Adrenal gland (tissue), 12 donors: ENCODE results near the gene ATG10. TPM values are rescaled to one million over a fixed set of nuclear protein-coding genes. Genes with fewer than 3 reads are reported as not detected.
"Not testable (repeated sequence)": the region's sequence is repeated elsewhere in the genome, so short reads cannot be mapped to it uniquely, and the experiment has no call there.

Experiments used
- DNase-seq, 7 donors: peaks; one replicate each; pipeline ENCODE4 v3.0.0-alpha.2; 2019 to 2020
- H3K27ac ChIP-seq, 5 donors: fragments of 200-600 bp; sonication (generic) in 4 of 5; 1 replicate in 3 of 5; 2 replicates in 2 of 5; pipeline versions ENCODE4 v1.5.1 to v1.8.0; 2016 to 2020; ENCODE audit warnings: mild to moderate bottlenecking in 1 of 5
- H3K27me3 ChIP-seq: fragments of 200-600 bp; 2 replicates; pipeline ENCODE4 v1.8.0; 2021
- H3K36me3 ChIP-seq, 2 donors: fragments of 200-600 bp; replicated peaks in 1 of 2; 1 replicate in 1 of 2; 2 replicates in 1 of 2; pipeline versions ENCODE4 v1.5.1 to v1.8.0; 2018 to 2022
- H3K4me1 ChIP-seq, 2 donors: fragments of 200-600 bp; replicated peaks in 1 of 2; 1 replicate in 1 of 2; 2 replicates in 1 of 2; pipeline versions ENCODE4 v1.5.1 to v1.8.0; 2018 to 2021
- H3K4me3 ChIP-seq, 4 donors: fragments of 200-600 bp; sonication (generic) in 3 of 4; one replicate each; pipeline ENCODE4 v1.5.1; 2016 to 2018
- H3K9me3 ChIP-seq, 3 donors: fragments of 200-600 bp; sonication (generic) in 1 of 3; replicated peaks in 1 of 3; 1 replicate in 2 of 3; 2 replicates in 1 of 3; pipeline versions ENCODE4 v1.5.1 to v1.8.0; 2016 to 2021
- CTCF ChIP-seq, 6 experiments: fragments of 450-650 bp in 4 of 6; fragments of 200-600 bp in 2 of 6; sonication (generic) in 1 of 6; IDR thresholded peaks; 1 replicate in 5 of 6; 2 replicates in 1 of 6; pipeline versions ENCODE4 v1.5.1 to v1.8.0; 2016 to 2021; ENCODE audit warnings: antibody characterized with exemption in 6 of 6, mild to moderate bottlenecking in 2 of 6, moderate library complexity in 1 of 6
- POLR2A ChIP-seq, 2 donors: fragments of 450-650 bp; IDR thresholded peaks; one replicate each; pipeline ENCODE4 v1.6.1; 2017; ENCODE audit warnings: antibody characterized with exemption in 2 of 2, mild to moderate bottlenecking in 2 of 2, moderate library complexity in 1 of 2
- WGBS, 4 donors: extraction: QIAGEN DNeasy Blood & Tissue Kit in 2 of 4; methylation state at CpG; one replicate each; pipeline versions ENCODE4 v1.1.5 to v1.1.7; 2013 to 2017; 5-methylcytosine and 5-hydroxymethylcytosine counted together
- intact Hi-C, 2 donors: fragments of 100-400 bp; cut with DNase I; formaldehyde crosslinking; loops; one replicate each; pipeline versions ENCODE4 v1.14.1 to v1.15.0; 2022 to 2023
- polyA plus RNA-seq, 3 donors: library from polyadenylated mRNA; stranded (reverse); fragments of 200-250 nt in 2 of 3; fragments of 350-450 nt in 1 of 3; fragmentation: Illumina TruSeq in 1 of 3; extraction: RNeasy Lipid Tissue Mini Kit (QIAGEN cat#74804) in 1 of 3; gene quantifications; one replicate each; pipeline ENCODE4 v1.2.3, GENCODE V29; 2013 to 2014
- total RNA-seq, 9 donors: library from RNA; depleted of rRNA in 4 of 9; stranded (reverse); fragments of >200 nt in 4 of 9; fragments of 120-200 nt in 1 of 9; fragmentation: NEBNext Ultra II Directional in 1 of 9; extraction: Animal tissue kit (Norgen Biotek cat#: 25700) in 1 of 9; gene quantifications; one replicate each; pipeline versions ENCODE4 v1.1.0 to v1.2.4, GENCODE V29; 2013 to 2023
- donor health status: healthy with polysubstance abuse.
- donor health status: Bipolar disorder and iron deficiency.
- donor health status: DM: yes; HTN: yes; CAD: no.
- donor health status: DM: no; HTN: no; CAD: no.
- donor health status: DM: no; HTN: no; CAD: no.
- donor health status: DM: yes; HTN: yes; CAD: no.

Gene ATG10
- total and polyA plus RNA-seq, 12 donors = 4.0 to 15.1 (median 7.1) TPM

- Histone ChIP-seq H3K27ac (no peak overlapping the region), H3K36me3 (no peaks in the 10 kb centered on the region), H3K4me3 (no peak overlapping the region), H3K27me3 (no peaks in the 10 kb centered on the region), H3K4me1 (no peaks in the 10 kb centered on the region), H3K9me3 (no peaks in the 10 kb centered on the region)
- WGBS, 4 donors = 93 to 96% (median 96%) methylated on average over 3 of the region's 3 CpGs
- DNase-seq = no peak
- TF ChIP-seq CTCF (IDR thresholded peaks at IDR 0.05) = no peak
- TF ChIP-seq POLR2A (IDR thresholded peaks at IDR 0.05) = no peak
- intact Hi-C loops = no loop called here
Measured at GRCh38 chr5:82023644-82024043, 51.8 kb downstream of the ATG10 start.

GRCh38 chr5:82031220-82032119 lies 59.6 kb downstream of the ATG10 start:
- TF ChIP-seq CTCF (IDR thresholded peaks at IDR 0.05) (no peak), POLR2A (IDR thresholded peaks at IDR 0.05) (no peak)
- H3K27me3 ChIP-seq = no peaks in the 10 kb centered on the region
- H3K9me3 ChIP-seq = no peaks in the 10 kb centered on the region
- no peaks in the 10 kb centered on the region for H3K36me3 ChIP-seq
- WGBS, 4 donors = 75 to 80% (median 77%) methylated on average over 4 of the region's 4 CpGs
- no peak overlapping the region for H3K27ac ChIP-seq
- H3K4me3 ChIP-seq = no peak overlapping the region
- DNase-seq = no peak
- intact Hi-C loops = no loop called here
- peaks cover 0 to 3% of the 10 kb centered on the region in 2 donors for H3K4me1 ChIP-seq

GRCh38 chr5:82042894-82043293 lies 71.1 kb downstream of the ATG10 start:
- intact Hi-C loops, DNase-seq: not testable (repeated sequence)
- WGBS, 4 donors = 98 to 100% (median 100%) methylated on average over 1 of the region's 1 CpG

GRCh38 chr5:82044010-82044409 lies 72.2 kb downstream of the ATG10 start:
- no peaks in the 10 kb centered on the region for H3K4me1 ChIP-seq
- no peak overlapping the region for H3K4me3 ChIP-seq
- intact Hi-C loops = no loop called here
- 71 to 91% (median 83%) methylated on average over 2 of the region's 2 CpGs for WGBS, 4 donors
- no peak overlapping the region for H3K27ac ChIP-seq
- H3K27me3 ChIP-seq = no peaks in the 10 kb centered on the region
- DNase-seq = peak in 1 of 7 donors; percentile 4
- no peaks in the 10 kb centered on the region for H3K36me3 ChIP-seq
- TF ChIP-seq CTCF (IDR thresholded peaks at IDR 0.05) = no peak
- TF ChIP-seq POLR2A (IDR thresholded peaks at IDR 0.05) = no peak
- H3K9me3 ChIP-seq = no peaks in the 10 kb centered on the region

More at GRCh38 chr5:82042894-82043293, 71.1 kb downstream of the ATG10 start:
- H3K36me3 ChIP-seq, H3K4me1 ChIP-seq, H3K4me3 ChIP-seq, H3K9me3 ChIP-seq, H3K27me3 ChIP-seq, H3K27ac ChIP-seq: not testable (repeated sequence)
